Sciatic nerve (tissue), 1 donor: ENCODE measurements around the gene IFNG-AS1. TPM values are rescaled to one million over a fixed set of nuclear protein-coding genes. Genes with fewer than 3 reads are reported as not detected.

ENCODE experiments used
- total RNA-seq: library from RNA; stranded (reverse); fragmentation: NEBNext Ultra II Directional; extraction: Animal tissue kit (Norgen Biotek cat#: 25700); gene quantifications from one replicate; pipeline ENCODE4 v1.2.1, GENCODE V29; 2021
- donor health status: DM: no; HTN: no; CAD: no.

The IFNG-AS1 gene
- total RNA-seq, 1 donor from 2014 or later = 0.27 TPM

Other genes with a start within 250 kb of the IFNG-AS1 start
- gene IFNG, start 170.3 kb downstream of the IFNG-AS1 start, total RNA-seq = 0.40 TPM
- gene IL26, start 236.4 kb downstream of the IFNG-AS1 start, total RNA-seq = not detected